ENCODE measurements around the gene SCEL. TPM values are rescaled to one million over a fixed set of nuclear protein-coding genes. Genes with fewer than 3 reads are reported as not detected.

Gene SCEL, protein sequence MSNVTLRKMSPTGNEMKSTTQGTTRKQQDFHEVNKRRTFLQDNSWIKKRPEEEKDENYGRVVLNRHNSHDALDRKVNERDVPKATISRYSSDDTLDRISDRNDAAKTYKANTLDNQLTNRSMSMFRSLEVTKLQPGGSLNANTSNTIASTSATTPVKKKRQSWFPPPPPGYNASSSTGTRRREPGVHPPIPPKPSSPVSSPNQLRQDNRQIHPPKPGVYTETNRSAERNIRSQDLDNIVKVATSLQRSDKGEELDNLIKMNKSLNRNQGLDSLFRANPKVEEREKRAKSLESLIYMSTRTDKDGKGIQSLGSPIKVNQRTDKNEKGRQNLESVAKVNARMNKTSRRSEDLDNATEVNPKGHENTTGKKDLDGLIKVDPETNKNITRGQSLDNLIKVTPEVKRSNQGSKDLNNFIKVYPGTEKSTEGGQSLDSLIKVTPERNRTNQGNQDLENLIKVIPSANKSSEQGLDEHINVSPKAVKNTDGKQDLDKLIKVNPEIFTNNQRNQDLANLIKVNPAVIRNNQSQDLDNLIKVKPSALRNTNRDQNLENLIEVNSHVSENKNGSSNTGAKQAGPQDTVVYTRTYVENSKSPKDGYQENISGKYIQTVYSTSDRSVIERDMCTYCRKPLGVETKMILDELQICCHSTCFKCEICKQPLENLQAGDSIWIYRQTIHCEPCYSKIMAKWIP
- not detected in 2 replicates for total RNA-seq

DNA sequence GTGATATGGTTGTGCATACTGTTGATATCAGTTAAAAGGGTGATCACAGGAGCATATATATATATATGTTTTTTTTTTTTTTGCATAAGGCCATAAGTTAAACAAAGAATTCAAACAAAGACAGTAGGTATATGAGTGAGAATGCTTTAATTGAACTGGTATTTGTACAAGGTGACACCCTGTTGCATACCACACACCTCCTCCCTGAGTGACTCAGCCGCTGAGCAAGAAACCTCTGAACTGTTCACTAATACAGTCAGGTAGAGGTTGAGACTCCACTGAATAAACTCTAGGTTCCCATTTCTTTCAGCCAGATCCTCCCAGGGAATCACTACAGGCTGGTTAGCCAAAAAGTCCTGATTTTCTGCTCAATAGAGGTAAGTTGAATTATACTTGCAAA is at the start of gene SCEL:
Gene SCEL, plus strand, starts transcription at position 259 of the 400 bp plus-strand sequence. CDS start 20,170 bp downstream, outside the sequence.

Small RNA genes lying within 50 kb of the gene (small RNA-seq; reads per million reads assigned to genes)
- not detected for gene RNY3P7
- gene SPTLC1P5: not detected

Other genes with a start within 250 kb of the SCEL start
- 140 and 145 TPM in 2 replicates for gene MYCBP2, start 208.6 kb upstream of the SCEL start, total RNA-seq
- gene SLAIN1, start 162.0 kb downstream of the SCEL start, total RNA-seq: 4.0 and 9.8 TPM in 2 replicates